Astrocyte of the spinal cord (primary cell): ENCODE data around the gene ZHX3.

Experiments
- DNase-seq: peaks from one replicate; pipeline ENCODE4 v3.0.0; 2011; ENCODE audit warnings: low read depth, low spot score
- H3K4me3 ChIP-seq: 2 replicates; pipeline ENCODE4 v1.5.1; 2011; ENCODE audit warnings: low read depth, mild to moderate bottlenecking, low read length, moderate library complexity
- CTCF ChIP-seq: IDR thresholded peaks from 2 replicates; pipeline ENCODE4 v1.5.1; 2012; ENCODE audit warnings: low read depth, mild to moderate bottlenecking, low read length, inconsistent platforms
- in situ Hi-C: cut with HindIII; loops from 2 replicates; pipeline ENCODE4 v1.10.0; 2017; ENCODE audit warnings: low sequenced_read_pairs

ZHX3 gene

GRCh38 chr20:41234041-41234440, 83.5 kb downstream of the ZHX3 start:
- no peak for DNase-seq
- in situ Hi-C loops: no loop called here
- no peak for TF ChIP-seq CTCF
- H3K4me3 ChIP-seq: no peak overlapping the region

- TF ChIP-seq CTCF: no peak
- DNase-seq: peak; percentile 86
- in situ Hi-C loops: no loop called here
Measured at GRCh38 chr20:41232973-41233926, 84.3 kb downstream of the ZHX3 start.

GRCh38 chr20:41231136-41231535, 86.4 kb downstream of the ZHX3 start:
- DNase-seq: no peak
- no peak for TF ChIP-seq CTCF
- no peak overlapping the region for H3K4me3 ChIP-seq
- in situ Hi-C loops: no loop called here

More at GRCh38 chr20:41232973-41233926, 84.3 kb downstream of the ZHX3 start:
- no peak overlapping the region for H3K4me3 ChIP-seq

GRCh38 chr20:41230136-41230535, 87.4 kb downstream of the ZHX3 start:
- no peak for TF ChIP-seq CTCF
- DNase-seq: no peak
- in situ Hi-C loops: no loop called here
- no peak overlapping the region for H3K4me3 ChIP-seq

- in situ Hi-C loops: no loop called here
- no peak overlapping the region for H3K4me3 ChIP-seq
- no peak for DNase-seq
- no peak for TF ChIP-seq CTCF
Measured at GRCh38 chr20:41229259-41229658, 88.3 kb downstream of the ZHX3 start.

GRCh38 chr20:41228858-41229257, 88.7 kb downstream of the ZHX3 start:
- no peak overlapping the region for H3K4me3 ChIP-seq

More at GRCh38 chr20:41228858-41229257, 88.7 kb downstream of the ZHX3 start:
- in situ Hi-C loops: no loop called here
- no peak for TF ChIP-seq CTCF
- no peak for DNase-seq
